Measurements from ENCODE around the gene ZNF846. TPM values are rescaled to one million over a fixed set of nuclear protein-coding genes. Genes with fewer than 3 reads are reported as not detected.

Gene ZNF846
- total and polyA plus RNA-seq, 10 of the 15 experiments (the other 5 are each of a cell fraction or from before 2014, with no cell fraction given), result 0.64 to 4.1 (median 1.6) TPM

GRCh38 chr19:9786342-9786741 is 17.8 kb upstream of the ZNF846 start:
- ChIA-PET RAD21 (ENCODE audit: unreplicated experiment) (no interaction called here), POLR2A (no interaction called here), SMC1A (ENCODE audit: uncharacterized antibody, unreplicated experiment) (no interaction called here), CTCF (no interaction called here)
- intact Hi-C loops (cut with micrococcal nuclease; ENCODE audit: unreplicated experiment) (no loop called here), in situ Hi-C loops (cut with MboI) (no loop called here)
- Histone ChIP-seq H3K9ac (ENCODE audit: control insufficient read depth, insufficient read depth, low read length) (no peak overlapping the region), H3K4me1 (ENCODE audit: control insufficient read depth, insufficient read depth, low read length) (no peaks in the 10 kb centered on the region), H3K4me2 (ENCODE audit: control insufficient read depth, insufficient read depth) (peak overlapping the region; percentile 58; the same call in 1 of the 2 replicates), H4K20me1 (ENCODE audit: control insufficient read depth, insufficient read depth) (no peaks in the 10 kb centered on the region), H3K79me2 (ENCODE audit: control insufficient read depth, insufficient read depth, low read length) (no peaks in the 10 kb centered on the region), H3K27me3 (replicated peaks in 1 of 2; ENCODE audit: control insufficient read depth in 2 of 2, insufficient read depth in 2 of 2, low read length in 1 of 2) (no peaks in the 10 kb centered on the region), H3K36me3 (ENCODE audit: control insufficient read depth in 2 of 2, insufficient read depth in 2 of 2, low read length in 1 of 2) (no peaks in the 10 kb centered on the region), H2AFZ (ENCODE audit: control insufficient read depth, low read depth, low read length) (peak overlapping the region; percentile 80), H3K9me3 (replicated peaks; ENCODE audit: control insufficient read depth, insufficient read depth, low read length) (no peaks in the 10 kb centered on the region; the same call in 2 of the 3 replicates), H3K27ac (ENCODE audit: control insufficient read depth, insufficient read depth) (no peak overlapping the region), H3K4me3 (peak overlapping the region; percentile 44; the same call in 1 of the 2 replicates)
- no peak for FAIRE-seq
- BruUV-seq (replicated peaks), result no TSS peak
- no peak for ATAC-seq
- 28% methylated on average over 9 of the region's 9 CpGs for WGBS (ENCODE audit: insufficient coverage, insufficient replicate concordance, low lambda C conversion rate, missing lambda C conversion rate)
- no peak for DNase-seq (ENCODE audit: low read depth, low spot score)
- TF ChIP-seq NR2C1 (IDR thresholded peaks at IDR 0.05) (no peak), RBBP5 (conservative IDR thresholded peaks at IDR 0.05) (no peak), GATAD2B (conservative IDR thresholded peaks at IDR 0.05; ENCODE audit: low read depth) (no peak), WRNIP1 (IDR thresholded peaks at IDR 0.05; ENCODE audit: borderline replicate concordance, low read depth, low read length) (no peak)
- TF ChIP-seq, protein P1, sequence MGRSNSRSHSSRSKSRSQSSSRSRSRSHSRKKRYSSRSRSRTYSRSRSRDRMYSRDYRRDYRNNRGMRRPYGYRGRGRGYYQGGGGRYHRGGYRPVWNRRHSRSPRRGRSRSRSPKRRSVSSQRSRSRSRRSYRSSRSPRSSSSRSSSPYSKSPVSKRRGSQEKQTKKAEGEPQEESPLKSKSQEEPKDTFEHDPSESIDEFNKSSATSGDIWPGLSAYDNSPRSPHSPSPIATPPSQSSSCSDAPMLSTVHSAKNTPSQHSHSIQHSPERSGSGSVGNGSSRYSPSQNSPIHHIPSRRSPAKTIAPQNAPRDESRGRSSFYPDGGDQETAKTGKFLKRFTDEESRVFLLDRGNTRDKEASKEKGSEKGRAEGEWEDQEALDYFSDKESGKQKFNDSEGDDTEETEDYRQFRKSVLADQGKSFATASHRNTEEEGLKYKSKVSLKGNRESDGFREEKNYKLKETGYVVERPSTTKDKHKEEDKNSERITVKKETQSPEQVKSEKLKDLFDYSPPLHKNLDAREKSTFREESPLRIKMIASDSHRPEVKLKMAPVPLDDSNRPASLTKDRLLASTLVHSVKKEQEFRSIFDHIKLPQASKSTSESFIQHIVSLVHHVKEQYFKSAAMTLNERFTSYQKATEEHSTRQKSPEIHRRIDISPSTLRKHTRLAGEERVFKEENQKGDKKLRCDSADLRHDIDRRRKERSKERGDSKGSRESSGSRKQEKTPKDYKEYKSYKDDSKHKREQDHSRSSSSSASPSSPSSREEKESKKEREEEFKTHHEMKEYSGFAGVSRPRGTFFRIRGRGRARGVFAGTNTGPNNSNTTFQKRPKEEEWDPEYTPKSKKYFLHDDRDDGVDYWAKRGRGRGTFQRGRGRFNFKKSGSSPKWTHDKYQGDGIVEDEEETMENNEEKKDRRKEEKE (IDR thresholded peaks at IDR 0.05), result no peak

Data from GM12878 (cell line).